ENCODE results near the gene FAT1. TPM values are rescaled to one million over a fixed set of nuclear protein-coding genes. Genes with fewer than 3 reads are reported as not detected.

FAT1 gene
- total and polyA plus RNA-seq, 3 donors from 2014 or later, result 51.5 to 157 (median 118) TPM

DNA sequence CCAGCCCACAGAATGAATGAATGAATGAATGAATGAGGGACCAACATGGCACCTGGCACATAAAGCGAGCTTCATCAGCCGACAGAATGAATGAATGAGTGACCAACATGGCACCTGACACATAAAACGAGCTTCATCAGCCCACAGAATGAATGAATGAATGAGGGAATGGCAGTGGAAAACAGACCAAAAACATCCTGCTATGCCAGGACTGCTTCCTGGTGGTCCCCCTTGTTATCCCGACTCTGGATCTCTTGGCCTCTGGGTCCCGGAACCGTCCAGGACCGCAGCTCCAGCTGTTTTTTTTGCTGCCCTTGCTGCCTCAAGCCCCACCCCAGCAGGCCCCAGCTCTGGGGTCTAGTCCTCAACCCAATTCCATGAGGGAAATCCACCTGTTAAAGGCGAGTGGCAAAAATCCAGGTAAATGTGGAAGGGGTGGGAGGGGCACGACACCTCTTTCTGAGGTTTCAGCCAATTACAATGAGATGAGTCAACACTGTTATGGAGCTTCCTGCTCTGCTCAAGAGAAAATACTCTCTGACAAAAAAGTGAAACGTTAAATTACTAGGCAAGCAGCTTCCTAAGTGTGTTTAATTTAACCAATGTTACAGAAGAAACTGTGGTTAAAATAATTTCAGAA, 96.3 kb downstream of the FAT1 start:
- Histone ChIP-seq H3K9me3 (no peaks in the 10 kb centered on the region), H3K4me3 (no peak overlapping the region), H3K27me3 (no peaks in the 10 kb centered on the region), H3K36me3 (ENCODE audit: low read depth, missing control alignments) (no peaks in the 10 kb centered on the region), H3K27ac (no peak overlapping the region), H3K4me1 (no peaks in the 10 kb centered on the region)
- intact Hi-C loops (cut with DNase I; ENCODE audit: low total_unique reads), result no loop called here
- no peak for TF ChIP-seq CTCF (IDR thresholded peaks at IDR 0.05)
- TF ChIP-seq POLR2A (IDR thresholded peaks at IDR 0.05), result no peak
- DNase-seq, result no peak
- 81 to 88% methylated on average over 10 of the region's 10 CpGs for WGBS, 2 donors

DNA sequence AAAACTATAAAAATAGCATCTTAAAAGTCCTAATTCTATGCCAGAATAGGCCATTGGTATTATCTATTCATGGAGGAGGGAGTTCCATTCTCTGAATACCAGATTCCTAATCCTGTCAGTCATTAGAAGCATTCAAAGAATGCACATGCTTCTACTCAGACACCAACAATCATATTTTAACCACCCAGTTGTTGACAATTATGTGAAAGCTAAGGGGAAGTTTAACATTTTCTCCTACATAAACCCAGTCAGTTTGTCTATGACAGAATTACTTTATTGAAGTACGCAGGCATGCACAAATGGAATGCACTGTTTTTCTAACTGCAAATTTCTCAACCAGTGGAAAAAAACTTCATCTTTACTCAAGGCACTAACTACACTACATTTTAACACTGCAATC, 98.7 kb downstream of the FAT1 start:
- intact Hi-C loops (cut with DNase I; ENCODE audit: low total_unique reads), result no loop called here
- Histone ChIP-seq H3K9me3 (no peaks in the 10 kb centered on the region), H3K36me3 (ENCODE audit: low read depth, missing control alignments) (no peaks in the 10 kb centered on the region), H3K27me3 (no peaks in the 10 kb centered on the region), H3K27ac (no peak overlapping the region), H3K4me1 (no peaks in the 10 kb centered on the region), H3K4me3 (no peak overlapping the region)
- DNase-seq, result no peak
- WGBS, 2 donors, result 74 to 84% methylated on average over 1 of the region's 1 CpG
- TF ChIP-seq POLR2A (IDR thresholded peaks at IDR 0.05) (no peak), CTCF (IDR thresholded peaks at IDR 0.05) (no peak)

GRCh38 chr4:186623546-186623945, 100.1 kb downstream of the FAT1 start:
- no peak overlapping the region for H3K4me3 ChIP-seq
- H3K4me1 ChIP-seq, result no peaks in the 10 kb centered on the region
- intact Hi-C loops (cut with DNase I; ENCODE audit: low total_unique reads), result no loop called here
- 63 to 64% methylated on average over 5 of the region's 5 CpGs for WGBS, 2 donors
- peak; percentile 48 for DNase-seq
- no peaks in the 10 kb centered on the region for H3K9me3 ChIP-seq
- TF ChIP-seq POLR2A (IDR thresholded peaks at IDR 0.05), result no peak
- TF ChIP-seq CTCF (IDR thresholded peaks at IDR 0.05), result no peak
- H3K27me3 ChIP-seq, result no peaks in the 10 kb centered on the region
- no peaks in the 10 kb centered on the region for H3K36me3 ChIP-seq (ENCODE audit: low read depth, missing control alignments)
- no peak overlapping the region for H3K27ac ChIP-seq

GRCh38 chr4:186622788-186623464, 100.7 kb downstream of the FAT1 start:
- 66 to 72% methylated on average over 9 of the region's 9 CpGs for WGBS, 2 donors
- Histone ChIP-seq H3K4me1 (no peaks in the 10 kb centered on the region), H3K27me3 (no peaks in the 10 kb centered on the region), H3K36me3 (ENCODE audit: low read depth, missing control alignments) (no peaks in the 10 kb centered on the region), H3K9me3 (no peaks in the 10 kb centered on the region), H3K4me3 (no peak overlapping the region), H3K27ac (peak overlapping the region in 1 of 2 donors; percentile 6)
- TF ChIP-seq POLR2A (IDR thresholded peaks at IDR 0.05) (no peak), CTCF (IDR thresholded peaks at IDR 0.05) (no peak)
- intact Hi-C loops (cut with DNase I; ENCODE audit: low total_unique reads), result no loop called here
- no peak for DNase-seq

All from testis (tissue), 3 donors.